Right lobe of liver (tissue), 4 donors: ENCODE data around the gene PFKFB3.

Experiments used
- POLR2A ChIP-seq: fragments of 450-650 bp; IDR thresholded peaks from one replicate; pipeline ENCODE4 v1.6.1; 2017; ENCODE audit warnings: antibody characterized with exemption, mild to moderate bottlenecking
- TF ChIP-seq, protein P1 (sequence below), 4 donors: fragments of 200-600 bp in 3 of 4; fragments of 450-650 bp in 1 of 4; IDR thresholded peaks; one replicate each; pipeline versions ENCODE4 v1.5.1 to v1.8.0; 2016 to 2022; ENCODE audit warnings: antibody characterized with exemption in 4 of 4, mild to moderate bottlenecking in 2 of 4
- donor health status: DM: no; HTN: no; CAD: no.
- donor health status: DM: no; HTN: no; CAD: no.
- donor health status: DM: no; HTN: yes; CAD: no.

DNA sequence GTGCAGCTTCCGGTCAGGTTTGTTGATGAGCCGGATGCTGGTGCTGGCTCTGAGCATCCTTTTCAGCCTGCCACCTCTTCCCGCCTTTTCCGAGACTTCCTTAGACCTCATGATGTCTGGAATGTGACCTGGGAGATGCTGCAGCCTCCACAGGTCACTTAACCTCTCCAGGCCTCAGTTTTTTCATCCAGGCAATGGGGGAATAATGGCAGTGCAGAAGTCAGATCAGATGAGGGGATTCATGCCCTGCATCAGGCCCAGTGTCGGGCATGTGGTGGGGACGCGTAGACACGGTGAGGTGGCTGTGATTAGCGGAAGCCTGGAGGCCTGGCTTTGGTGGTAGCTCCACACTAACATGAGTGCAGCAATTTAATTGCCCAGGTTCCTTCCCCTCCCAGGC lies 24.6 kb downstream of the PFKFB3 start:
- TF ChIP-seq, protein P1, sequence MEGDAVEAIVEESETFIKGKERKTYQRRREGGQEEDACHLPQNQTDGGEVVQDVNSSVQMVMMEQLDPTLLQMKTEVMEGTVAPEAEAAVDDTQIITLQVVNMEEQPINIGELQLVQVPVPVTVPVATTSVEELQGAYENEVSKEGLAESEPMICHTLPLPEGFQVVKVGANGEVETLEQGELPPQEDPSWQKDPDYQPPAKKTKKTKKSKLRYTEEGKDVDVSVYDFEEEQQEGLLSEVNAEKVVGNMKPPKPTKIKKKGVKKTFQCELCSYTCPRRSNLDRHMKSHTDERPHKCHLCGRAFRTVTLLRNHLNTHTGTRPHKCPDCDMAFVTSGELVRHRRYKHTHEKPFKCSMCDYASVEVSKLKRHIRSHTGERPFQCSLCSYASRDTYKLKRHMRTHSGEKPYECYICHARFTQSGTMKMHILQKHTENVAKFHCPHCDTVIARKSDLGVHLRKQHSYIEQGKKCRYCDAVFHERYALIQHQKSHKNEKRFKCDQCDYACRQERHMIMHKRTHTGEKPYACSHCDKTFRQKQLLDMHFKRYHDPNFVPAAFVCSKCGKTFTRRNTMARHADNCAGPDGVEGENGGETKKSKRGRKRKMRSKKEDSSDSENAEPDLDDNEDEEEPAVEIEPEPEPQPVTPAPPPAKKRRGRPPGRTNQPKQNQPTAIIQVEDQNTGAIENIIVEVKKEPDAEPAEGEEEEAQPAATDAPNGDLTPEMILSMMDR (IDR thresholded peaks at IDR 0.05), result no peak
- no peak for TF ChIP-seq POLR2A
